Measurements from ENCODE around the gene CD40.

DNA sequence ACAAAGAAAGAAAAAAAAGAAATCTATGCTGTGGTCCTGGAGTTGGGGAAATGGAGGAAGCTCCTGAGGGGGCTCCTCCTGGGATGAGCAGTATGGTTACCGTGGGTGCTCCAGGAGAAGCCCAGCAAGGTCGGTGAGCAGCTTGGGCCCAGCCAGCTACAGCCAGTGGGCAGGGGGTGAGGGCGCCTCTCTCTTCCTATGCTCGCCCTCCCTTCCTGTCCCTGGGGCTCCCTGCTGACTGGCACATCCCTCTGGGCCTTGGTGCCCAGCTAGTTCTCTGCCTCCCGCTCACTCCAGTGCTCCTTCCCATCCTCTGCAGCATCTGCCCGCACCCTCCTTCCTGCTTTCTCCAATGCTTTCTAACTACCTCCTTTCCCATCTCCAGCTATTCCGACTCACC lies 16.6 kb downstream of the CD40 start:
- TF ChIP-seq, protein P1, sequence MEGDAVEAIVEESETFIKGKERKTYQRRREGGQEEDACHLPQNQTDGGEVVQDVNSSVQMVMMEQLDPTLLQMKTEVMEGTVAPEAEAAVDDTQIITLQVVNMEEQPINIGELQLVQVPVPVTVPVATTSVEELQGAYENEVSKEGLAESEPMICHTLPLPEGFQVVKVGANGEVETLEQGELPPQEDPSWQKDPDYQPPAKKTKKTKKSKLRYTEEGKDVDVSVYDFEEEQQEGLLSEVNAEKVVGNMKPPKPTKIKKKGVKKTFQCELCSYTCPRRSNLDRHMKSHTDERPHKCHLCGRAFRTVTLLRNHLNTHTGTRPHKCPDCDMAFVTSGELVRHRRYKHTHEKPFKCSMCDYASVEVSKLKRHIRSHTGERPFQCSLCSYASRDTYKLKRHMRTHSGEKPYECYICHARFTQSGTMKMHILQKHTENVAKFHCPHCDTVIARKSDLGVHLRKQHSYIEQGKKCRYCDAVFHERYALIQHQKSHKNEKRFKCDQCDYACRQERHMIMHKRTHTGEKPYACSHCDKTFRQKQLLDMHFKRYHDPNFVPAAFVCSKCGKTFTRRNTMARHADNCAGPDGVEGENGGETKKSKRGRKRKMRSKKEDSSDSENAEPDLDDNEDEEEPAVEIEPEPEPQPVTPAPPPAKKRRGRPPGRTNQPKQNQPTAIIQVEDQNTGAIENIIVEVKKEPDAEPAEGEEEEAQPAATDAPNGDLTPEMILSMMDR (IDR thresholded peaks at IDR 0.05; ENCODE audit: low read depth, low read length): no peak
- TF ChIP-seq POLR2A (IDR thresholded peaks at IDR 0.05; ENCODE audit: extremely low read depth, insufficient read length) (no peak), MYC (IDR thresholded peaks at IDR 0.05; ENCODE audit: low read depth, low read length) (no peak)
- TF ChIP-seq, protein P2, sequence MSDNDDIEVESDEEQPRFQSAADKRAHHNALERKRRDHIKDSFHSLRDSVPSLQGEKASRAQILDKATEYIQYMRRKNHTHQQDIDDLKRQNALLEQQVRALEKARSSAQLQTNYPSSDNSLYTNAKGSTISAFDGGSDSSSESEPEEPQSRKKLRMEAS (IDR thresholded peaks at IDR 0.05; ENCODE audit: low read depth, low read length): no peak

Measured in NB4 (cell line).